ENCODE data around the gene ANKS1A. TPM values are rescaled to one million over a fixed set of nuclear protein-coding genes. Genes with fewer than 3 reads are reported as not detected.

Gene ANKS1A
- polyA plus RNA-seq, 2 of the 4 experiments (the other 2 are of a cell fraction), result 3.6 to 5.9 TPM

DNA sequence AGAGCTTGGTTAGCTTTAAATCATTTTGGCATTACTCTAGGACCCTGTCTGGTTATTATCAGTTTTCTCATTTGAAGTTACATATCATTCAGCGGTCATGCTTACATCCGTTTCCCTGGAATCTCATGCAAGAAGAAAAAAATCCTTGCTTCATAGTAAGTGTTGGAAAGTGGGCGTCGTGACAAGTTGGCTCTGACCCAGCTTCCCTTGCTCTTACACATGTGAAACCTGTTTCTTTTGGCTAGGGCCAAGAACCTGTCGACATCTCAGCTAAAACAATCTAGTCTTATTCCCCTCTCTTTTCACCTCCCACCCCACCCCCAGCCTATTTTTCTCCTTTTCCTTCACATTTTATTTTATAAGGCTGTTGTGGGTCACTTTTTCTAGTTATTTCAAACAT, 45.5 kb downstream of the ANKS1A start:
- H3K4me2 ChIP-seq, result no peak overlapping the region
- ChIA-PET POLR2A (no interaction called here), CTCF (no interaction called here)
- WGBS (ENCODE audit: missing lambda C conversion rate), result 88% methylated on average over 5 of the region's 5 CpGs
- ATAC-seq (no peak), FAIRE-seq (no peak), DNase-seq (ENCODE audit: low read depth in 1 of 2, low spot score in 1 of 2) (no peak)
- H3K4me1 ChIP-seq, result peaks cover 5% of the 10 kb centered on the region; the same call in 1 of the 3 replicates
- H3K4me3 ChIP-seq, result no peak overlapping the region
- TF ChIP-seq, protein P1, sequence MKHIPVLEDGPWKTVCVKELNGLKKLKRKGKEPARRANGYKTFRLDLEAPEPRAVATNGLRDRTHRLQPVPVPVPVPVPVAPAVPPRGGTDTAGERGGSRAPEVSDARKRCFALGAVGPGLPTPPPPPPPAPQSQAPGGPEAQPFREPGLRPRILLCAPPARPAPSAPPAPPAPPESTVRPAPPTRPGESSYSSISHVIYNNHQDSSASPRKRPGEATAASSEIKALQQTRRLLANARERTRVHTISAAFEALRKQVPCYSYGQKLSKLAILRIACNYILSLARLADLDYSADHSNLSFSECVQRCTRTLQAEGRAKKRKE (CRISPR knock-in tag; IDR thresholded peaks at IDR 0.05; ENCODE audit: low read depth), result no peak
- H3K9me3 ChIP-seq, result no peaks in the 10 kb centered on the region
- no peak overlapping the region for H3K27ac ChIP-seq

DNA sequence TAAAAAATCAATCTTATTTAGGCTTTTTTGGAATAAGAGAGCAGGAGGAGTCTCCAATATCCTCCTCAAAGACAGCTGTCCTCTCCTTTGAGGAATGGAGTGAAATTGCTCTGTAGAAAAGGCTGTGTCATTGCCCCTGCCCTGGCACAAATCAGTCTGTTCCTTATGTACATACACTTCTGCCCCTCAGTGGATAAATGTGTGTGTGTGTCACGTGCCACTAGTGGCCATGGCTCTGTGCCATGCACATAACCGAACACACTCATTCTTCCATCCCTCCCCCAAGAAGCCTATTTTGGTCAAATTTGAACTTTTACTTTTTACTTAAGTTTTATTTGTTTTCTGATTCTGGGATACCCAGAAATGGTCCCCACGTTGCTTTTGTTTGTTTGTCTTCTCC, 49.2 kb downstream of the ANKS1A start:
- TF ChIP-seq, protein P2, sequence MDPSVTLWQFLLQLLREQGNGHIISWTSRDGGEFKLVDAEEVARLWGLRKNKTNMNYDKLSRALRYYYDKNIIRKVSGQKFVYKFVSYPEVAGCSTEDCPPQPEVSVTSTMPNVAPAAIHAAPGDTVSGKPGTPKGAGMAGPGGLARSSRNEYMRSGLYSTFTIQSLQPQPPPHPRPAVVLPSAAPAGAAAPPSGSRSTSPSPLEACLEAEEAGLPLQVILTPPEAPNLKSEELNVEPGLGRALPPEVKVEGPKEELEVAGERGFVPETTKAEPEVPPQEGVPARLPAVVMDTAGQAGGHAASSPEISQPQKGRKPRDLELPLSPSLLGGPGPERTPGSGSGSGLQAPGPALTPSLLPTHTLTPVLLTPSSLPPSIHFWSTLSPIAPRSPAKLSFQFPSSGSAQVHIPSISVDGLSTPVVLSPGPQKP (IDR thresholded peaks at IDR 0.05; ENCODE audit: low read depth, low read length), result no peak
- TF ChIP-seq TP53 (CRISPR knock-in tag; IDR thresholded peaks at IDR 0.05) (no peak), BHLHE40 (IDR thresholded peaks at IDR 0.05; ENCODE audit: low read depth, low read length) (no peak), ESRRA (IDR thresholded peaks at IDR 0.05; ENCODE audit: borderline replicate concordance, low read length) (no peak), HEYL (CRISPR knock-in tag; IDR thresholded peaks at IDR 0.05) (no peak), RARB (CRISPR knock-in tag; IDR thresholded peaks at IDR 0.05) (no peak), EHF (CRISPR knock-in tag; IDR thresholded peaks at IDR 0.05) (no peak), RAD21 (conservative IDR thresholded peaks at IDR 0.05 in 1 of 2, IDR thresholded peaks at IDR 0.05 in 1 of 2) (no peak), MAFK (IDR thresholded peaks at IDR 0.05; ENCODE audit: partially characterized antibody) (no peak), RCOR1 (IDR thresholded peaks at IDR 0.05; ENCODE audit: low read depth, low read length) (no peak), FOXS1 (CRISPR knock-in tag; IDR thresholded peaks at IDR 0.05) (no peak), HOXB5 (CRISPR knock-in tag; IDR thresholded peaks at IDR 0.05) (no peak), NPAS2 (CRISPR knock-in tag; IDR thresholded peaks at IDR 0.05; ENCODE audit: borderline replicate concordance) (no peak), ZSCAN20 (CRISPR knock-in tag; IDR thresholded peaks at IDR 0.05) (no peak), FOSB (CRISPR knock-in tag; IDR thresholded peaks at IDR 0.05) (no peak)
- TF ChIP-seq, protein P3, sequence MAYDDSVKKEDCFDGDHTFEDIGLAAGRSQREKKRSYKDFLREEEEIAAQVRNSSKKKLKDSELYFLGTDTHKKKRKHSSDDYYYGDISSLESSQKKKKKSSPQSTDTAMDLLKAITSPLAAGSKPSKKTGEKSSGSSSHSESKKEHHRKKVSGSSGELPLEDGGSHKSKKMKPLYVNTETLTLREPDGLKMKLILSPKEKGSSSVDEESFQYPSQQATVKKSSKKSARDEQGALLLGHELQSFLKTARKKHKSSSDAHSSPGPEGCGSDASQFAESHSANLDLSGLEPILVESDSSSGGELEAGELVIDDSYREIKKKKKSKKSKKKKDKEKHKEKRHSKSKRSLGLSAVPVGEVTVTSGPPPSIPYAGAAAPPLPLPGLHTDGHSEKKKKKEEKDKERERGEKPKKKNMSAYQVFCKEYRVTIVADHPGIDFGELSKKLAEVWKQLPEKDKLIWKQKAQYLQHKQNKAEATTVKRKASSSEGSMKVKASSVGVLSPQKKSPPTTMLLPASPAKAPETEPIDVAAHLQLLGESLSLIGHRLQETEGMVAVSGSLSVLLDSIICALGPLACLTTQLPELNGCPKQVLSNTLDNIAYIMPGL (CRISPR knock-in tag; IDR thresholded peaks at IDR 0.05; ENCODE audit: borderline replicate concordance), result no peak
- TF ChIP-seq, protein P4, sequence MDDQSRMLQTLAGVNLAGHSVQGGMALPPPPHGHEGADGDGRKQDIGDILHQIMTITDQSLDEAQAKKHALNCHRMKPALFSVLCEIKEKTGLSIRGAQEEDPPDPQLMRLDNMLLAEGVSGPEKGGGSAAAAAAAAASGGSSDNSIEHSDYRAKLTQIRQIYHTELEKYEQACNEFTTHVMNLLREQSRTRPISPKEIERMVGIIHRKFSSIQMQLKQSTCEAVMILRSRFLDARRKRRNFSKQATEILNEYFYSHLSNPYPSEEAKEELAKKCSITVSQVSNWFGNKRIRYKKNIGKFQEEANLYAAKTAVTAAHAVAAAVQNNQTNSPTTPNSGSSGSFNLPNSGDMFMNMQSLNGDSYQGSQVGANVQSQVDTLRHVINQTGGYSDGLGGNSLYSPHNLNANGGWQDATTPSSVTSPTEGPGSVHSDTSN (IDR thresholded peaks at IDR 0.05), result no peak
- 48% methylated on average over 3 of the region's 3 CpGs for WGBS (ENCODE audit: missing lambda C conversion rate)
- peaks cover 5% of the 10 kb centered on the region; the same call in 1 of the 3 replicates for H3K4me1 ChIP-seq
- DNase-seq (ENCODE audit: low read depth in 1 of 2, low spot score in 1 of 2) (peak in 1 of 2 experiments; percentile 15), FAIRE-seq (no peak), ATAC-seq (no peak)
- H3K4me3 ChIP-seq, result no peak overlapping the region
- ChIA-PET CTCF (interaction anchor here (1.0 kb wide), 1 partner anchor 15 kb away, joined by 4 read pairs; no protein-coding TSS in a partner anchor), POLR2A (no interaction called here)
- peak overlapping the region; percentile 13 to 21; a peak in 1 of 6 replicates for H3K27ac ChIP-seq
- no peak overlapping the region for H3K4me2 ChIP-seq
- H3K9me3 ChIP-seq, result no peaks in the 10 kb centered on the region

DNA sequence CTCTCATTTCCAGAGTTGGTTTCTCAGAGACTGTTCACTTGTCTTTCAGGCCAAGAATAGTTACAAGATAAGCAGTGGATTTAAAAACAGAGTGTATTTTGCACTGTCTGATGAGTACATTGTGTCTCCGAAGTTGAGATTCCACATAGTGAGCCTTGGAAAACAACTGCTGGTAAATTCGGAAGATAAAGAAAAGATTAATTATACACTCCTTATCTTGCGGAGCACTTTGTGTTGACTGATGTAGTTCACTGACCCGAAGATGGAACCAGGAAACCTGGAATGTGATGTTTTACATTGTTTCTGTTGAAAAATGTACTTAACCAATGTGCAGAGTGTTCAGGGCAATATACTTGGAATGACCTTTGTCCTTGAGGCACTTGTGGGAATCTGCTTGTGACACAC, 51.0 kb downstream of the ANKS1A start:
- Histone ChIP-seq H3K4me3 (no peak overlapping the region), H3K4me1 (peaks cover 5% of the 10 kb centered on the region; the same call in 1 of the 3 replicates), H3K9me3 (no peaks in the 10 kb centered on the region), H3K27ac (no peak overlapping the region; a peak in 1 of 6 replicates), H3K4me2 (no peak overlapping the region)
- CTCF ChIA-PET, result no interaction called here
- FAIRE-seq (no peak), DNase-seq (ENCODE audit: low read depth in 1 of 2, low spot score in 1 of 2) (no peak), ATAC-seq (no peak)
- WGBS (ENCODE audit: missing lambda C conversion rate), result 83% methylated on average over 4 of the region's 4 CpGs
- POLR2A ChIA-PET, result no interaction called here
- TF ChIP-seq TP53 (CRISPR knock-in tag; IDR thresholded peaks at IDR 0.05) (no peak), FOSL2 (IDR thresholded peaks at IDR 0.05) (no peak), FOSL2 (CRISPR knock-in tag; IDR thresholded peaks at IDR 0.05) (no peak), GATA3 (IDR thresholded peaks at IDR 0.05; ENCODE audit: borderline replicate concordance) (no peak), TFCP2L1 (CRISPR knock-in tag; IDR thresholded peaks at IDR 0.05) (no peak), RFX5 (IDR thresholded peaks at IDR 0.05) (no peak), EHMT2 (IDR thresholded peaks at IDR 0.05; ENCODE audit: low read depth) (no peak), BHLHE40 (IDR thresholded peaks at IDR 0.05; ENCODE audit: low read depth, low read length) (no peak), RARB (CRISPR knock-in tag; IDR thresholded peaks at IDR 0.05) (no peak)
- TF ChIP-seq, protein P5, sequence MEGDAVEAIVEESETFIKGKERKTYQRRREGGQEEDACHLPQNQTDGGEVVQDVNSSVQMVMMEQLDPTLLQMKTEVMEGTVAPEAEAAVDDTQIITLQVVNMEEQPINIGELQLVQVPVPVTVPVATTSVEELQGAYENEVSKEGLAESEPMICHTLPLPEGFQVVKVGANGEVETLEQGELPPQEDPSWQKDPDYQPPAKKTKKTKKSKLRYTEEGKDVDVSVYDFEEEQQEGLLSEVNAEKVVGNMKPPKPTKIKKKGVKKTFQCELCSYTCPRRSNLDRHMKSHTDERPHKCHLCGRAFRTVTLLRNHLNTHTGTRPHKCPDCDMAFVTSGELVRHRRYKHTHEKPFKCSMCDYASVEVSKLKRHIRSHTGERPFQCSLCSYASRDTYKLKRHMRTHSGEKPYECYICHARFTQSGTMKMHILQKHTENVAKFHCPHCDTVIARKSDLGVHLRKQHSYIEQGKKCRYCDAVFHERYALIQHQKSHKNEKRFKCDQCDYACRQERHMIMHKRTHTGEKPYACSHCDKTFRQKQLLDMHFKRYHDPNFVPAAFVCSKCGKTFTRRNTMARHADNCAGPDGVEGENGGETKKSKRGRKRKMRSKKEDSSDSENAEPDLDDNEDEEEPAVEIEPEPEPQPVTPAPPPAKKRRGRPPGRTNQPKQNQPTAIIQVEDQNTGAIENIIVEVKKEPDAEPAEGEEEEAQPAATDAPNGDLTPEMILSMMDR (IDR thresholded peaks at IDR 0.05), result no peak

Measured in A549 (cell line).